Metanephros (tissue), 2 donors: ENCODE measurements around the gene ANKRD27. TPM values are rescaled to one million over a fixed set of nuclear protein-coding genes. Genes with fewer than 3 reads are reported as not detected.

Experiments
- small RNA-seq: library from RNA; depleted of rRNA; stranded (forward); fragments of <200 nt; gene quantifications from one replicate; pipeline ENCODE3, GENCODE V24; 2014; ENCODE audit warnings: low replicate concordance
- total RNA-seq: library from RNA; depleted of rRNA; stranded (reverse); fragments of >200 nt; gene quantifications from one replicate; pipeline ENCODE4 v1.2.3, GENCODE V29; 2014

Gene ANKRD27
- total RNA-seq, result 23.0 TPM

GRCh38 chr19:32674931-32675719 lies at the start of gene ANKRD27:
Gene ANKRD27 (minus strand): TSS chr19:32675180. CDS start chr19:32659015, 16,165 bp downstream.

GRCh38 chr19:32719611-32720059 lies 44.7 kb upstream of the ANKRD27 start, which contains the start of gene TDRD12:
Gene TDRD12 (plus strand): TSS chr19:32719767. CDS start chr19:32720073, 306 bp downstream.

GRCh38 chr19:32691291-32691951 lies 16.4 kb upstream of the ANKRD27 start, which contains the start of gene NUDT19:
Gene NUDT19 (plus strand): TSS chr19:32691821. CDS start chr19:32691961, 140 bp downstream.

GRCh38 chr19:32675720-32676185 lies 773 bp upstream of the ANKRD27 start, which contains the start of gene RGS9BP:
Gene RGS9BP (plus strand): TSS chr19:32675848. CDS start chr19:32676264, 416 bp downstream.

GRCh38 chr19:32580901-32581704 lies 93.9 kb downstream of the ANKRD27 start, which contains the start of gene PDCD5:
Gene PDCD5 (plus strand): TSS chr19:32581190. CDS start chr19:32581262, 72 bp downstream.

Small RNA genes lying within 50 kb of the gene (small RNA-seq; reads per million reads assigned to genes)
- gene RN7SL789P, result not detected
- not detected for gene SNORA68B

Other genes with a start within 250 kb of the ANKRD27 start
- gene PDCD5, start 94.0 kb downstream of the ANKRD27 start, total RNA-seq, result 33.1 TPM
- 1.9 TPM for gene RGS9BP, start 668 bp upstream of the ANKRD27 start, total RNA-seq
- 11.6 TPM for gene NUDT19, start 16.6 kb upstream of the ANKRD27 start, total RNA-seq
- gene TDRD12, start 44.6 kb upstream of the ANKRD27 start, total RNA-seq, result 0.12 TPM
- gene SLC7A9, start 194.6 kb upstream of the ANKRD27 start, total RNA-seq, result 9.0 TPM